HepG2 (cell line): Measurements from ENCODE around the gene WNT7A. TPM values are rescaled to one million over a fixed set of nuclear protein-coding genes. Genes with fewer than 3 reads are reported as not detected.

Source experiments
- ATAC-seq: fragments of 200-7000 bp; cut with Tn5 transposase; 3 replicates; pipeline ENCODE4 v1.9.1; 2020; ENCODE audit warnings: mild to moderate bottlenecking, moderate library complexity
- BruUV-seq: library from RNA; stranded (reverse); fragments of 400-500 nt; replicated peaks from 2 replicates; lab custom pipeline; 2021; lab: Mats Ljungman, UMichigan
- CTCF ChIA-PET: fragments of 300-600 bp; formaldehyde crosslinking; extraction: SDS; loops from one replicate; lab custom pipeline; 2021; ENCODE audit warnings: low total read pairs, inconsistent platforms, low intra/inter-chr PET ratio; lab: Yijun Ruan, JAX
- POLR2A ChIA-PET: fragments of 350-600 bp; sonication (Branson Sonifier 250); formaldehyde crosslinking; loops from one replicate; lab custom pipeline; 2020; ENCODE audit warnings: antibody characterized with exemption, inconsistent platforms; lab: Yijun Ruan, JAX
- DNase-seq: peaks from one replicate; pipeline ENCODE4 v3.0.0-alpha.2; 2015; ENCODE audit warnings: low spot score
- FAIRE-seq: peaks from 3 replicates; lab custom pipeline; 2011; peaks lifted over from hg19 to GRCh38; lab: Jason Lieb, UNC
- H2AFZ ChIP-seq: one replicate; pipeline ENCODE4 v1.6.1; 2011; ENCODE audit warnings: low read length, inconsistent platforms
- H3K27ac ChIP-seq: fragments of 300-600 bp; 3 replicates; pipeline ENCODE4 v1.8.0; 2011; ENCODE audit warnings: mixed run types, mild to moderate bottlenecking, mixed read lengths, low read length, inconsistent platforms; ENCODE audit not compliant: insufficient read depth; ENCODE audit errors: extremely low read length
- H3K27me3 ChIP-seq, 2 experiments: fragments of 200-600 bp in 1 of 2; 2 replicates in 1 of 2; 3 replicates in 1 of 2; pipeline versions ENCODE4 v1.6.0 to v1.8.0; 2011; ENCODE audit warnings: low read length in 2 of 2, mild to moderate bottlenecking in 2 of 2, moderate library complexity in 2 of 2, inconsistent platforms in 1 of 2; ENCODE audit not compliant: insufficient read depth in 2 of 2, control insufficient read depth in 1 of 2
- H3K36me3 ChIP-seq, 2 experiments: fragments of 200-600 bp in 1 of 2; replicated peaks in 1 of 2; 2 replicates in 1 of 2; 3 replicates in 1 of 2; pipeline versions ENCODE4 v1.5.1 to v1.8.0; 2011; ENCODE audit warnings: low read length in 2 of 2, inconsistent platforms in 1 of 2; ENCODE audit not compliant: insufficient read depth in 2 of 2, control insufficient read depth in 1 of 2
- H3K4me1 ChIP-seq: 2 replicates; pipeline ENCODE4 v1.5.1; 2012; ENCODE audit warnings: low read length, inconsistent platforms; ENCODE audit not compliant: insufficient read depth
- H3K4me2 ChIP-seq: 2 replicates; pipeline ENCODE4 v1.6.0; 2011; ENCODE audit warnings: low read depth, low read length, inconsistent platforms
- H3K4me3 ChIP-seq, 3 experiments: fragments of 200-600 bp in 1 of 3; sonication (generic), shearing (Covaris generic) in 1 of 3; replicated peaks in 1 of 3; 2 replicates each; pipeline ENCODE4 v1.5.1; 2011 to 2016; ENCODE audit warnings: low read length in 3 of 3, inconsistent platforms in 2 of 3, low read depth in 2 of 3, mild to moderate bottlenecking in 2 of 3, control low read depth in 1 of 3, mixed read lengths in 1 of 3; ENCODE audit not compliant: insufficient read depth in 1 of 3
- H3K79me2 ChIP-seq: one replicate; pipeline ENCODE4 v1.6.1; 2011; ENCODE audit warnings: low read length, inconsistent platforms; ENCODE audit not compliant: insufficient read depth
- H3K9ac ChIP-seq: 2 replicates; pipeline ENCODE4 v1.6.0; 2011; ENCODE audit warnings: mild to moderate bottlenecking, low read depth, low read length, inconsistent platforms; ENCODE audit not compliant: insufficient read depth
- H3K9me3 ChIP-seq: 2 replicates; pipeline ENCODE4 v1.5.1; 2012; ENCODE audit warnings: mild to moderate bottlenecking, low read length
- H4K20me1 ChIP-seq: 2 replicates; pipeline ENCODE4 v1.6.0; 2011; ENCODE audit warnings: inconsistent platforms, mild to moderate bottlenecking, low read length, moderate library complexity; ENCODE audit not compliant: insufficient read depth
- ARNT2 ChIP-seq: sonication (generic); formaldehyde crosslinking; IDR thresholded peaks from 2 replicates; pipeline ENCODE4 v1.8.0; 2022; ENCODE audit warnings: mild to moderate bottlenecking, low read depth, missing genetic modification reagents, moderate library complexity
- E2F1 ChIP-seq: sonication (generic); formaldehyde crosslinking; IDR thresholded peaks from 2 replicates; pipeline ENCODE4 v1.5.0; 2020; ENCODE audit warnings: missing genetic modification reagents
- FLYWCH1 ChIP-seq: sonication (generic); formaldehyde crosslinking; IDR thresholded peaks from 2 replicates; pipeline ENCODE4 v1.8.1; 2023; ENCODE audit warnings: mild to moderate bottlenecking, missing genetic modification reagents
- FOXO4 ChIP-seq: sonication (generic); formaldehyde crosslinking; conservative IDR thresholded peaks from 2 replicates; pipeline ENCODE4 v1.8.1; 2023; ENCODE audit warnings: missing genetic modification reagents
- HMGXB3 ChIP-seq: sonication (generic); formaldehyde crosslinking; IDR thresholded peaks from 2 replicates; pipeline ENCODE4 v1.4.0; 2020; ENCODE audit warnings: missing genetic modification reagents, borderline replicate concordance
- KDM3A ChIP-seq: IDR thresholded peaks from 2 replicates; pipeline ENCODE4 v1.6.1; 2018; ENCODE audit warnings: low read depth, missing compliant biosample characterization
- MATR3 ChIP-seq: sonication (generic); formaldehyde crosslinking; IDR thresholded peaks from 2 replicates; pipeline ENCODE4 v1.4.0; 2020; ENCODE audit warnings: missing genetic modification reagents
- NCOA1 ChIP-seq: sonication (generic); formaldehyde crosslinking; IDR thresholded peaks from 2 replicates; pipeline ENCODE4 v1.9.0; 2021; ENCODE audit warnings: missing genetic modification reagents
- ZNF30 ChIP-seq: sonication (generic); formaldehyde crosslinking; IDR thresholded peaks from 2 replicates; pipeline ENCODE4 v1.5.0; 2020; ENCODE audit warnings: mild to moderate bottlenecking, missing genetic modification reagents
- ZNF605 ChIP-seq: sonication (generic); formaldehyde crosslinking; IDR thresholded peaks from 2 replicates; pipeline ENCODE4 v1.8.0; 2022; ENCODE audit warnings: mild to moderate bottlenecking, missing genetic modification reagents
- ZNF766 ChIP-seq: sonication (generic); formaldehyde crosslinking; IDR thresholded peaks from 2 replicates; pipeline ENCODE4 v1.5.0; 2020; ENCODE audit warnings: missing genetic modification reagents, borderline replicate concordance
- WGBS: methylation state at CpG from one replicate; pipeline ENCODE4 v1.1.6; 2017; ENCODE audit warnings: low lambda C conversion rate; 5-methylcytosine and 5-hydroxymethylcytosine counted together
- in situ Hi-C: cut with HindIII; loops from 2 replicates; pipeline ENCODE4 v1.10.0; 2017; ENCODE audit warnings: low pct_unique_long_range_greater_than_20kb; ENCODE audit not compliant: extremely low pct_ligation_motif_present
- intact Hi-C: fragments of 100-400 bp; cut with micrococcal nuclease; formaldehyde crosslinking; loops from one replicate; pipeline ENCODE4 v1.10.0; 2022; ENCODE audit not compliant: unreplicated experiment
- polyA plus RNA-seq, 8 experiments: library from polyadenylated mRNA; depleted of rRNA in 3 of 8; stranded (reverse) in 7 of 8; unstranded in 1 of 8; fragments of >200 nt; fragmentation: Illumina TruSeq in 4 of 8; extraction: Trizol in 4 of 8; gene quantifications; 2 replicates each; pipeline versions ENCODE4 v1.2.1 to v1.2.3, GENCODE V29; 2011 to 2016; ENCODE audit warnings: low read depth in 4 of 8, missing spikeins in 1 of 8, mixed read lengths in 1 of 8; ENCODE audit not compliant: insufficient read depth in 1 of 8
- total RNA-seq, 5 experiments: library from RNA; depleted of rRNA; stranded (reverse); fragments of >200 nt; fragmentation: Illumina TruSeq; extraction: Trizol; gene quantifications; 2 replicates each; pipeline ENCODE4 v1.2.3, GENCODE V29; 2016; ENCODE audit warnings: low read depth in 1 of 5

The WNT7A gene
- total and polyA plus RNA-seq, 2 of the 13 experiments (the other 11 are each of a cell fraction or from before 2014, with no cell fraction given), result not detected

- Histone ChIP-seq H3K4me2 (no peak overlapping the region), H3K27me3 (peaks cover 2 to 9% of the 10 kb centered on the region in 2 experiments; a peak in 3 of 5 replicates), H3K9ac (no peak overlapping the region), H3K4me3 (no peak overlapping the region), H3K36me3 (no peaks in the 10 kb centered on the region), H2AFZ (no peak overlapping the region), H3K4me1 (no peaks in the 10 kb centered on the region), H3K79me2 (no peaks in the 10 kb centered on the region), H3K9me3 (no peaks in the 10 kb centered on the region), H4K20me1 (no peaks in the 10 kb centered on the region), H3K27ac (no peak overlapping the region)
- in situ Hi-C loops, result no loop called here
- ChIA-PET CTCF (no interaction called here), POLR2A (no interaction called here)
- WGBS, result no CpG with 5 or more reads among the region's 8 CpGs
- BruUV-seq, result no TSS peak
- FAIRE-seq, result no peak
- ATAC-seq, result no peak
- TF ChIP-seq FLYWCH1, result no peak
- TF ChIP-seq ZNF30, result no peak
- TF ChIP-seq ARNT2 (CRISPR knock-in tag), result no peak
- no peak for TF ChIP-seq ZNF605 (CRISPR knock-in tag)
- no peak for TF ChIP-seq KDM3A (CRISPR knock-in tag)
- intact Hi-C loops, result no loop called here
- no peak for DNase-seq
Measured at GRCh38 chr3:13811614-13812013, 68.3 kb downstream of the WNT7A start.

- no peak for DNase-seq
- 11% methylated on average over 5 of the region's 8 CpGs for WGBS
- Histone ChIP-seq H3K36me3 (no peaks in the 10 kb centered on the region), H3K9me3 (no peaks in the 10 kb centered on the region), H3K9ac (no peak overlapping the region), H3K4me3 (no peak overlapping the region), H3K4me2 (no peak overlapping the region), H3K4me1 (no peaks in the 10 kb centered on the region), H4K20me1 (no peaks in the 10 kb centered on the region), H2AFZ (no peak overlapping the region), H3K79me2 (no peaks in the 10 kb centered on the region), H3K27ac (no peak overlapping the region), H3K27me3 (peaks cover 2 to 16% of the 10 kb centered on the region in 2 experiments; a peak in 3 of 5 replicates)
- CTCF ChIA-PET, result no interaction called here
- ATAC-seq, result no peak
- POLR2A ChIA-PET, result no interaction called here
- FAIRE-seq, result no peak
- in situ Hi-C loops, result no loop called here
- BruUV-seq, result no TSS peak
- intact Hi-C loops, result no loop called here
- TF ChIP-seq FOXO4 (CRISPR knock-in tag), result no peak
- no peak for TF ChIP-seq NCOA1 (CRISPR knock-in tag)
- TF ChIP-seq E2F1 (CRISPR knock-in tag), result no peak
- TF ChIP-seq ZNF766, result no peak
- TF ChIP-seq HMGXB3, result no peak
- TF ChIP-seq MATR3 (CRISPR knock-in tag), result no peak
Measured at GRCh38 chr3:13808550-13808949, 71.3 kb downstream of the WNT7A start.
